ENCODE results near the gene CBARP. TPM values are rescaled to one million over a fixed set of nuclear protein-coding genes. Genes with fewer than 3 reads are reported as not detected.
A peak's percentile ranks its signal among the peaks of the same experiment; 100 is the strongest.

CBARP gene
- total RNA-seq, 1 experiment from 2014 or later, result 28.4 TPM

DNA sequence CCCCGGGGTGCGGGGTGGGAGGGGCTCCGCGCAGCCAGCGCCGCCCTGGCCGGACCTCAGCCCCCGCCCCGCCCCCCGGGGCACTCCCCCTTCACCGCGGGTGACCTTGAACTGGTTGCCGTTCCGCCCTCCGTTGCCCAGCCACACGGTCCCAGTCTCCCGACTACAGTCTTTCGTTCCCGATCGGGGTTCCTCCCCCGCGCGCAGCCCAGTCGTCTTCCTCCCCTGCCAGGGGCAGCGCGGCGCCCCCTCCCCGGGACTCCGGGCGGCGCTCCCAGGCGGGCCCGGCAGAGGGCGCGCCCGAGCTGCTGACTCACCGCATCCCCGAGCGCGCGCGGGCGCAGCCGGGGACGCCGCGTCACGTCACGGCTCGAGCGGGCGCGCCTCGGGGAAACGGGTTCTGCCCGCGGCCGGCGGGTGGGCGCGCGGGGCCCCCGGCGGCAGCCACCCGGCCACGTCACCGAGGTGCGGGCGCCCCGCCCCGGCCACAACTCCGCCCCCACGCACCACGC is 11.0 kb upstream of the CBARP start:
- no peak overlapping the region for H3K23ac ChIP-seq (ENCODE audit: insufficient read length, low read depth, low read length)
- no peak overlapping the region for H4K8ac ChIP-seq (replicated peaks; ENCODE audit: insufficient read length, low read depth, low read length)
- no peak overlapping the region for H3K27ac ChIP-seq (ENCODE audit: insufficient read length, low read depth, low read length)
- H3K14ac ChIP-seq (ENCODE audit: insufficient read depth, low read length), result peak overlapping the region; percentile 86; the same call in 1 of the 2 replicates
- no peak overlapping the region for H4K5ac ChIP-seq (ENCODE audit: insufficient read length, low read depth, low read length)
- H2BK5ac ChIP-seq (ENCODE audit: insufficient read length, low read length), result no peak overlapping the region
- H3K4ac ChIP-seq (ENCODE audit: low read depth, low read length), result no peak overlapping the region
- peaks cover 11% of the 10 kb centered on the region; the same call in 1 of the 2 replicates for H3K79me2 ChIP-seq (ENCODE audit: insufficient read depth, low read length)
- H3K27me3 Mint-ChIP-seq (ENCODE audit: low read depth), result no peaks in the 10 kb centered on the region
- peak overlapping the region; percentile 81 to 88 for H3K4me3 Mint-ChIP-seq
- H3K18ac ChIP-seq (ENCODE audit: insufficient read length, low read depth, low read length), result no peak overlapping the region
- no peak overlapping the region for H3T11ph ChIP-seq (ENCODE audit: low read length)
- peak overlapping the region; percentile 82 to 96 (median 90); a peak in 5 of 7 replicates for H3K27ac Mint-ChIP-seq
- no peak overlapping the region for H2BK20ac ChIP-seq (ENCODE audit: low read depth, low read length, poor library complexity, severe bottlenecking)
- no peak overlapping the region for H3K56ac ChIP-seq (ENCODE audit: insufficient read length, low read depth, low read length)
- no CpG with 5 or more reads among the region's 74 CpGs for WGBS (ENCODE audit: extremely low coverage, insufficient read length, low lambda C conversion rate)
- no peak overlapping the region for H4K91ac ChIP-seq (ENCODE audit: insufficient read length, low read depth, low read length)
- DNase-seq, result no peak
- no peaks in the 10 kb centered on the region for H3K27me3 ChIP-seq (ENCODE audit: insufficient read depth, low read length)
- H3K9me3 ChIP-seq (ENCODE audit: control insufficient read depth, low read depth, low read length), result no peaks in the 10 kb centered on the region
- H2BK120ac ChIP-seq (ENCODE audit: low read depth, low read length, poor library complexity, severe bottlenecking), result no peak overlapping the region
- H4K20me1 ChIP-seq (ENCODE audit: control insufficient read depth, insufficient read depth, insufficient read length), result no peaks in the 10 kb centered on the region
- H3K9me3 Mint-ChIP-seq, result no peaks in the 10 kb centered on the region
- no peak overlapping the region for H2AK5ac ChIP-seq (ENCODE audit: insufficient read length, low read length)
- H3K4me1 ChIP-seq (ENCODE audit: insufficient read depth, low read length), result no peaks in the 10 kb centered on the region; the same call in 1 of the 2 replicates
- peaks cover 7 to 26% (median 13%) of the 10 kb centered on the region in 3 experiments; a peak in 6 of 7 replicates for H3K36me3 Mint-ChIP-seq (ENCODE audit: insufficient read depth in 1 of 3, low read depth in 3 of 3)
- no peak overlapping the region for H3K9ac ChIP-seq (ENCODE audit: extremely low read depth, insufficient read length, low read length)
- no peak overlapping the region for H2AFZ ChIP-seq (ENCODE audit: low read length)
- peaks cover 2 to 18% of the 10 kb centered on the region in 2 experiments for H3K4me1 Mint-ChIP-seq
- H3K23me2 ChIP-seq (ENCODE audit: insufficient read length, low read depth, low read length, poor library complexity, severe bottlenecking), result peaks cover 12% of the 10 kb centered on the region
- no peak overlapping the region for H2BK12ac ChIP-seq (ENCODE audit: insufficient read length, low read depth, low read length)
- no peak overlapping the region for H2BK15ac ChIP-seq (ENCODE audit: low read depth, low read length)
- H3K79me1 ChIP-seq (ENCODE audit: insufficient read depth, low read depth, low read length, poor library complexity, severe bottlenecking), result no peaks in the 10 kb centered on the region
- TF ChIP-seq, protein P1, sequence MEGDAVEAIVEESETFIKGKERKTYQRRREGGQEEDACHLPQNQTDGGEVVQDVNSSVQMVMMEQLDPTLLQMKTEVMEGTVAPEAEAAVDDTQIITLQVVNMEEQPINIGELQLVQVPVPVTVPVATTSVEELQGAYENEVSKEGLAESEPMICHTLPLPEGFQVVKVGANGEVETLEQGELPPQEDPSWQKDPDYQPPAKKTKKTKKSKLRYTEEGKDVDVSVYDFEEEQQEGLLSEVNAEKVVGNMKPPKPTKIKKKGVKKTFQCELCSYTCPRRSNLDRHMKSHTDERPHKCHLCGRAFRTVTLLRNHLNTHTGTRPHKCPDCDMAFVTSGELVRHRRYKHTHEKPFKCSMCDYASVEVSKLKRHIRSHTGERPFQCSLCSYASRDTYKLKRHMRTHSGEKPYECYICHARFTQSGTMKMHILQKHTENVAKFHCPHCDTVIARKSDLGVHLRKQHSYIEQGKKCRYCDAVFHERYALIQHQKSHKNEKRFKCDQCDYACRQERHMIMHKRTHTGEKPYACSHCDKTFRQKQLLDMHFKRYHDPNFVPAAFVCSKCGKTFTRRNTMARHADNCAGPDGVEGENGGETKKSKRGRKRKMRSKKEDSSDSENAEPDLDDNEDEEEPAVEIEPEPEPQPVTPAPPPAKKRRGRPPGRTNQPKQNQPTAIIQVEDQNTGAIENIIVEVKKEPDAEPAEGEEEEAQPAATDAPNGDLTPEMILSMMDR (conservative IDR thresholded peaks at IDR 0.05), result peak; percentile 72
- peak overlapping the region; percentile 4 for H3K4me2 ChIP-seq (ENCODE audit: insufficient read depth, insufficient read length, low read length)

All from H9 (cell line).